B cell (primary cell): Measurements from ENCODE around the gene ST3GAL3. TPM values are rescaled to one million over a fixed set of nuclear protein-coding genes. Genes with fewer than 3 reads are reported as not detected.

Experiments
- ATAC-seq: fragments of 200-7000 bp; cut with Tn5 transposase; one replicate; pipeline ENCODE4 v1.10.0; 2021; ENCODE audit warnings: low read depth, mild to moderate bottlenecking, moderate number of reproducible peaks, moderate library complexity
- CTCF ChIA-PET: fragments of 350-600 bp; sonication (Branson Sonifier 250); formaldehyde crosslinking; loops from one replicate; lab custom pipeline; 2021; ENCODE audit warnings: antibody characterized with exemption, inconsistent platforms; lab: Charles Lee
- POLR2A ChIA-PET: fragments of 350-600 bp; sonication (Branson Sonifier 250); formaldehyde crosslinking; loops from one replicate; lab custom pipeline; 2021; ENCODE audit warnings: antibody characterized with exemption; lab: Charles Lee
- DNase-seq: peaks from one replicate; pipeline ENCODE4 v3.0.0; 2013
- H2AFZ ChIP-seq: 2 replicates; pipeline ENCODE4 v1.6.1; 2012; ENCODE audit warnings: mild to moderate bottlenecking, low read depth, low read length; ENCODE audit not compliant: insufficient read depth, poor library complexity, severe bottlenecking
- H3K27ac ChIP-seq, 2 donors: 1 replicate in 1 of 2; 2 replicates in 1 of 2; pipeline ENCODE4 v1.5.1; 2012 to 2013; ENCODE audit warnings: low read length in 2 of 2, mild to moderate bottlenecking in 2 of 2, moderate library complexity in 1 of 2
- H3K27me3 ChIP-seq, 4 experiments: fragments of 200-600 bp in 1 of 4; sonication (generic) in 1 of 4; replicated peaks in 1 of 4; 1 replicate in 2 of 4; 2 replicates in 2 of 4; pipeline versions ENCODE4 v1.6.1 to v1.7.0; 2013 to 2016; ENCODE audit warnings: low read length in 3 of 4, mild to moderate bottlenecking in 2 of 4, mixed read lengths in 1 of 4, moderate library complexity in 1 of 4; ENCODE audit not compliant: insufficient read depth in 4 of 4, control insufficient read depth in 3 of 4; ENCODE audit errors: control extremely low read depth in 1 of 4
- H3K36me3 ChIP-seq, 2 experiments: replicated peaks in 1 of 2; 1 replicate in 1 of 2; 2 replicates in 1 of 2; pipeline versions ENCODE4 v1.6.1 to v1.7.1; 2013; ENCODE audit warnings: low read length in 1 of 2; ENCODE audit not compliant: insufficient read depth in 2 of 2, control insufficient read depth in 1 of 2; ENCODE audit errors: control extremely low read depth in 1 of 2, extremely low read depth in 1 of 2
- H3K4me1 ChIP-seq, 2 donors: fragments of 200-600 bp in 1 of 2; sonication (generic) in 1 of 2; 1 replicate in 1 of 2; 2 replicates in 1 of 2; pipeline versions ENCODE4 v1.5.1 to v1.6.1; 2013 to 2017; ENCODE audit warnings: low read length in 2 of 2; ENCODE audit not compliant: control insufficient read depth in 2 of 2, insufficient read depth in 2 of 2
- H3K4me2 ChIP-seq: replicated peaks from 2 replicates; pipeline ENCODE3; 2012; ENCODE audit warnings: mild to moderate bottlenecking, low read depth, low read length; ENCODE audit not compliant: poor library complexity, severe bottlenecking
- H3K4me3 ChIP-seq, 5 experiments: fragments of 200-600 bp in 1 of 5; sonication (generic) in 1 of 5; 1 replicate in 3 of 5; 2 replicates in 2 of 5; pipeline versions ENCODE4 v1.5.1 to v1.7.0; 2011 to 2016; ENCODE audit warnings: low read length in 4 of 5, mild to moderate bottlenecking in 4 of 5, low read depth in 2 of 5, control low read depth in 1 of 5, moderate library complexity in 1 of 5; ENCODE audit not compliant: insufficient read depth in 1 of 5; ENCODE audit errors: control extremely low read depth in 1 of 5, extremely low read depth in 1 of 5
- H3K79me2 ChIP-seq: fragments of 200-600 bp; sonication (generic); one replicate; pipeline ENCODE4 v1.6.0; 2016; ENCODE audit warnings: low read length; ENCODE audit not compliant: control insufficient read depth, insufficient read depth
- H3K9ac ChIP-seq: fragments of 200-600 bp; sonication (generic); 2 replicates; pipeline ENCODE4 v1.6.1; 2017; ENCODE audit warnings: mild to moderate bottlenecking, low read length, moderate library complexity
- H3K9me3 ChIP-seq, 3 donors: one replicate each; pipeline versions ENCODE4 v1.6.1 to v1.7.1; 2013; ENCODE audit warnings: low read length in 2 of 3; ENCODE audit not compliant: control insufficient read depth in 2 of 3, insufficient read depth in 1 of 3; ENCODE audit errors: control extremely low read depth in 1 of 3
- H4K20me1 ChIP-seq: 2 replicates; pipeline ENCODE4 v1.6.0; 2012; ENCODE audit warnings: mild to moderate bottlenecking, low read length; ENCODE audit not compliant: insufficient read depth, control insufficient read depth, poor library complexity, severe bottlenecking
- H3K27ac Mint-ChIP-seq: one replicate; pipeline ENCODE4 v1.8.0; 2021; ENCODE audit warnings: mixed read lengths
- H3K27me3 Mint-ChIP-seq: one replicate; pipeline ENCODE4 v1.8.0; 2021; ENCODE audit warnings: mixed read lengths
- H3K4me1 Mint-ChIP-seq: one replicate; pipeline ENCODE4 v1.8.0; 2021; ENCODE audit warnings: mixed read lengths
- H3K4me3 Mint-ChIP-seq: one replicate; pipeline ENCODE4 v1.8.0; 2021; ENCODE audit warnings: mixed read lengths
- H3K9me3 Mint-ChIP-seq: one replicate; pipeline ENCODE4 v1.8.0; 2022; ENCODE audit warnings: mixed read lengths; ENCODE audit not compliant: insufficient read depth
- EZH2 ChIP-seq: IDR thresholded peaks from 2 replicates; pipeline ENCODE4 v1.6.1; 2012; ENCODE audit warnings: borderline replicate concordance, low read depth, mild to moderate bottlenecking, moderate library complexity, low read length; ENCODE audit not compliant: insufficient read depth, poor library complexity, severe bottlenecking
- WGBS: methylation state at CpG from one replicate; pipeline ENCODE4 v1.1.5; 2013; ENCODE audit warnings: missing lambda C conversion rate; ENCODE audit not compliant: insufficient coverage; 5-methylcytosine and 5-hydroxymethylcytosine counted together
- intact Hi-C: fragments of 100-400 bp; cut with micrococcal nuclease; formaldehyde crosslinking; loops from one replicate; pipeline ENCODE4 v1.10.0; 2022
- polyA plus RNA-seq: library from polyadenylated mRNA; depleted of rRNA; stranded (reverse); fragments of >200 nt; gene quantifications from 2 replicates; pipeline ENCODE4 v1.2.3, GENCODE V29; 2012
- total RNA-seq, 2 donors: library from RNA; stranded (reverse); fragments of 120-200 nt in 1 of 2; gene quantifications; 1 replicate in 1 of 2; 2 replicates in 1 of 2; pipeline versions ENCODE4 v1.2.3 to v1.2.4, GENCODE V29; 2013 to 2022
- TF ChIP-seq, protein P1 (sequence below): fragments of 200-600 bp; IDR thresholded peaks from one replicate; pipeline ENCODE4 v1.8.0; 2022; ENCODE audit warnings: antibody characterized with exemption, mild to moderate bottlenecking

Gene ST3GAL3
- total and polyA plus RNA-seq, 2 donors (not counting 1 experiment from before 2014, with no cell fraction given): 16.8 to 31.4 TPM

DNA sequence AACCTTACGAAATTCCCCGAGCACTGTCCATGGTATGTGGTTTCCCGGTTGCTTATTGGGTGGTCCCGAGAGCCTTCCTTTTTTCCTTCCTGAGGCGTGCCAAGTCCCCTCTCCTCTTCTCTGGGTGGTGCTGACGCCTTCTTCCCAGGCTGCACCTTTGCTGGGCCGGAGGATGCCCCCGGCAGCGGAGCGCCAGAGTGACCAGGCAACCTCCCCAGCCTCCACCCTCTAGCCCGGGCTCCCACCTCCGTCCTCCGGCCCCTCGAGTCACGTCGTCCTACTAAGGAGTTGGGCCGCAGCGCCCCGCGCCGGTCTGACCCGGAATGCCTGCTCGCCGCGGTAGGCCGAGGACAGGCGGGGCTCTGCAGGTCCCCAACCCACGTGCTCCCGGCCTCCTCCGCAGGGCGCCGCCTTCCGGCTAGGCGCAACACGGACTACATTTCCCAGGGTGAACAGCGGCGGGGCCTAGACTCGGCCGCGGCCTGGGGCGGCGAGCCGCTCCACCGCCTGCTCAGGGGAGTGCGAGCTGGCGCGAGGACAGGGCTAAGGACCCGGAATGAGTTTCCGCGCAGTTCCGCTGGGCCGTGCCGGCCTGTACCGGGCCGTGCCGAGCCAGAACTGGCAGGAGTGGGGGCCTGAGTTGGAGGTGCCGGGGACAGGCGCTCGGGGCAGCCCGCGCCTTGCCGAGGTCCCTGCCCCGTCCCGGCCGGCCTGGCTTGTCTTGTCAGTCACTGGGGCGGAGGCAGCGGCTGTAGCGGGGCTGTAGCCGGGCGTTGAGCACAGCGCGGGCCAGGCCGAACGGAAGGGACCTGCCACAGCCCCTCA is 239.1 kb downstream of the ST3GAL3 start, which contains the start of gene IPO13:
TSS of gene IPO13 (plus strand) at position 715 of the 825 bp plus-strand sequence. CDS start 651 bp downstream, outside the sequence.
- H3K79me2 ChIP-seq: peaks cover 32% of the 10 kb centered on the region
- no peaks in the 10 kb centered on the region for H3K9me3 Mint-ChIP-seq
- peak within 1 kb of the TSS; percentile 64 to 90 (median 78) for H3K4me3 ChIP-seq
- H3K9me3 ChIP-seq: no peaks in the 10 kb centered on the region
- ChIA-PET CTCF (interaction anchor here (0.7 to 5.0 kb wide), 11 partner anchors 9 to 183 kb away, joined by 3 to 41 read pairs (median 5); partner anchors contain the start of genes ARTN, ATP6V0B and DPH2), POLR2A (interaction anchor here (0.8 to 1.6 kb wide), 3 partner anchors 23 to 297 kb away, joined by 3 to 5 read pairs (median 3); partner anchors contain the start of genes ATP6V0B, DPH2 and KDM4A)
- H3K4me1 ChIP-seq: peaks cover 15 to 25% of the 10 kb centered on the region in 2 donors
- H4K20me1 ChIP-seq: peaks cover 5% of the 10 kb centered on the region
- WGBS: under 1% methylated on average over 72 of the region's 74 CpGs
- peak within 1 kb of the TSS; percentile 93 for H3K4me3 Mint-ChIP-seq
- TF ChIP-seq, protein P1, sequence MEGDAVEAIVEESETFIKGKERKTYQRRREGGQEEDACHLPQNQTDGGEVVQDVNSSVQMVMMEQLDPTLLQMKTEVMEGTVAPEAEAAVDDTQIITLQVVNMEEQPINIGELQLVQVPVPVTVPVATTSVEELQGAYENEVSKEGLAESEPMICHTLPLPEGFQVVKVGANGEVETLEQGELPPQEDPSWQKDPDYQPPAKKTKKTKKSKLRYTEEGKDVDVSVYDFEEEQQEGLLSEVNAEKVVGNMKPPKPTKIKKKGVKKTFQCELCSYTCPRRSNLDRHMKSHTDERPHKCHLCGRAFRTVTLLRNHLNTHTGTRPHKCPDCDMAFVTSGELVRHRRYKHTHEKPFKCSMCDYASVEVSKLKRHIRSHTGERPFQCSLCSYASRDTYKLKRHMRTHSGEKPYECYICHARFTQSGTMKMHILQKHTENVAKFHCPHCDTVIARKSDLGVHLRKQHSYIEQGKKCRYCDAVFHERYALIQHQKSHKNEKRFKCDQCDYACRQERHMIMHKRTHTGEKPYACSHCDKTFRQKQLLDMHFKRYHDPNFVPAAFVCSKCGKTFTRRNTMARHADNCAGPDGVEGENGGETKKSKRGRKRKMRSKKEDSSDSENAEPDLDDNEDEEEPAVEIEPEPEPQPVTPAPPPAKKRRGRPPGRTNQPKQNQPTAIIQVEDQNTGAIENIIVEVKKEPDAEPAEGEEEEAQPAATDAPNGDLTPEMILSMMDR: peak; percentile 71
- TF ChIP-seq EZH2: no peak
- peak within 1 kb of the TSS; percentile 95 for H3K27ac ChIP-seq
- H3K27ac Mint-ChIP-seq: peak within 1 kb of the TSS; percentile 98
- peak; percentile 94 for ATAC-seq
- H3K27me3 Mint-ChIP-seq: no peaks in the 10 kb centered on the region
- H3K4me2 ChIP-seq: peak within 1 kb of the TSS; percentile 84
- peaks cover 0 to 9% of the 10 kb centered on the region in 2 experiments for H3K36me3 ChIP-seq
- DNase-seq: peak; percentile 98
- peak within 1 kb of the TSS; percentile 93 for H3K9ac ChIP-seq
- peak within 1 kb of the TSS; percentile 92 for H2AFZ ChIP-seq
- H3K4me1 Mint-ChIP-seq: peaks cover 39% of the 10 kb centered on the region
- H3K27me3 ChIP-seq: no peaks in the 10 kb centered on the region
- intact Hi-C loops: loop anchor here (1.0 to 10.0 kb wide), 9 partner anchors 23 to 1182 kb away; partner anchors contain the start of genes ATP6V0B, C1orf50, CCDC24 and CDC20
